ENCODE measurements around the gene DUOXA1.

The DUOXA1 gene

GRCh38 chr15:45129651-45130129, at the start of gene DUOXA1, which contains the start of gene DUOX1:
Gene DUOXA1, minus strand, starts transcription at chr15:45129879. Its CDS starts 6,865 bp downstream, at chr15:45123014.
Gene DUOX1, plus strand, starts transcription at chr15:45129994. Its CDS starts 1,973 bp downstream, at chr15:45131967.
- no peak for DNase-seq

- no peak for DNase-seq
Measured at GRCh38 chr15:45177285-45177684, 47.6 kb upstream of the DUOXA1 start.

GRCh38 chr15:45174577-45174976, 44.9 kb upstream of the DUOXA1 start:
- no peak for DNase-seq

GRCh38 chr15:45174069-45174468, 44.4 kb upstream of the DUOXA1 start:
- no peak for DNase-seq

GRCh38 chr15:45171912-45172311, 42.2 kb upstream of the DUOXA1 start:
- DNase-seq, result no peak

- DNase-seq, result no peak
Measured at GRCh38 chr15:45169608-45170480, 40.2 kb upstream of the DUOXA1 start.

- DNase-seq, result no peak
Measured at GRCh38 chr15:45168751-45169551, 39.3 kb upstream of the DUOXA1 start.

GRCh38 chr15:45168286-45168685, 38.6 kb upstream of the DUOXA1 start:
- no peak for DNase-seq

GRCh38 chr15:45167631-45168205, 38.0 kb upstream of the DUOXA1 start:
- DNase-seq, result no peak

- peak; percentile 59 for DNase-seq
Measured at GRCh38 chr15:45166834-45167630, 37.4 kb upstream of the DUOXA1 start.

GRCh38 chr15:45165536-45165935, 35.9 kb upstream of the DUOXA1 start:
- DNase-seq, result no peak

- DNase-seq, result no peak
Measured at GRCh38 chr15:45164914-45165313, 35.2 kb upstream of the DUOXA1 start.

- DNase-seq, result no peak
Measured at GRCh38 chr15:45163508-45163856, 33.8 kb upstream of the DUOXA1 start.

GRCh38 chr15:45162771-45163507, 33.3 kb upstream of the DUOXA1 start:
- DNase-seq, result peak; percentile 59

- no peak for DNase-seq
Measured at GRCh38 chr15:45161666-45162065, 32.0 kb upstream of the DUOXA1 start.

- DNase-seq, result no peak
Measured at GRCh38 chr15:45157974-45158373, 28.3 kb upstream of the DUOXA1 start.

- DNase-seq, result no peak
Measured at GRCh38 chr15:45156744-45157455, 27.2 kb upstream of the DUOXA1 start.

- no peak for DNase-seq
Measured at GRCh38 chr15:45155739-45156138, 26.1 kb upstream of the DUOXA1 start.

GRCh38 chr15:45151998-45152828, 22.5 kb upstream of the DUOXA1 start:
- no peak for DNase-seq

- no peak for DNase-seq
Measured at GRCh38 chr15:45150997-45151396, 21.3 kb upstream of the DUOXA1 start.

Measured in kidney glomerular epithelial cell (primary cell).